Astrocyte (in vitro differentiated cells and primary cell): ENCODE measurements around the gene ASMTL. TPM values are rescaled to one million over a fixed set of nuclear protein-coding genes. Genes with fewer than 3 reads are reported as not detected.

Experiments used
- DNase-seq: peaks from one replicate; pipeline ENCODE4 v3.0.0-alpha.2; 2010; ENCODE audit warnings: low read depth
- FAIRE-seq: peaks from 2 replicates; lab custom pipeline; 2011; peaks lifted over from hg19 to GRCh38; lab: Jason Lieb, UNC
- H2AFZ ChIP-seq: 2 replicates; pipeline ENCODE4 v1.6.0; 2012; ENCODE audit warnings: low read depth, low read length, inconsistent platforms
- H3K27ac ChIP-seq: 2 replicates; pipeline ENCODE4 v1.5.1; 2011; ENCODE audit warnings: low read depth, low read length, inconsistent platforms
- H3K27me3 ChIP-seq: 2 replicates; pipeline ENCODE4 v1.6.0; 2011; ENCODE audit warnings: low read length, inconsistent platforms; ENCODE audit not compliant: insufficient read depth
- H3K36me3 ChIP-seq: 2 replicates; pipeline ENCODE4 v1.5.1; 2011; ENCODE audit warnings: low read length, inconsistent platforms; ENCODE audit not compliant: insufficient read depth
- H3K4me1 ChIP-seq: 2 replicates; pipeline ENCODE4 v1.5.1; 2011; ENCODE audit warnings: low read length, inconsistent platforms; ENCODE audit not compliant: insufficient read depth
- H3K4me2 ChIP-seq: 2 replicates; pipeline ENCODE4 v1.6.0; 2012; ENCODE audit warnings: low read length, inconsistent platforms
- H3K4me3 ChIP-seq: 2 replicates; pipeline ENCODE4 v1.5.1; 2011; ENCODE audit warnings: low read depth, mild to moderate bottlenecking, low read length, inconsistent platforms; ENCODE audit not compliant: insufficient read depth
- H3K79me2 ChIP-seq: 2 replicates; pipeline ENCODE4 v1.6.0; 2012; ENCODE audit warnings: mild to moderate bottlenecking, low read length, inconsistent platforms; ENCODE audit not compliant: insufficient read depth
- H3K9ac ChIP-seq: 2 replicates; pipeline ENCODE4 v1.6.0; 2012; ENCODE audit warnings: mild to moderate bottlenecking, low read length, inconsistent platforms
- H3K9me3 ChIP-seq: 2 replicates; pipeline ENCODE4 v1.5.1; 2012; ENCODE audit warnings: low read depth, mild to moderate bottlenecking, low read length, inconsistent platforms; ENCODE audit not compliant: insufficient read depth
- H4K20me1 ChIP-seq: 2 replicates; pipeline ENCODE4 v1.6.0; 2012; ENCODE audit warnings: low read length, inconsistent platforms; ENCODE audit not compliant: insufficient read depth
- H3K27ac Mint-ChIP-seq: one replicate; pipeline ENCODE4 v1.8.0; 2021; ENCODE audit warnings: mild to moderate bottlenecking, mixed read lengths; ENCODE audit not compliant: unreplicated experiment
- H3K27me3 Mint-ChIP-seq: one replicate; pipeline ENCODE4 v1.8.0; 2021; ENCODE audit warnings: low read depth, mixed read lengths; ENCODE audit not compliant: unreplicated experiment
- H3K36me3 Mint-ChIP-seq: one replicate; pipeline ENCODE4 v1.8.0; 2021; ENCODE audit warnings: low read depth, mixed read lengths; ENCODE audit not compliant: unreplicated experiment
- H3K4me1 Mint-ChIP-seq: one replicate; pipeline ENCODE4 v1.8.0; 2021; ENCODE audit warnings: low read depth, mixed read lengths; ENCODE audit not compliant: unreplicated experiment
- H3K4me3 Mint-ChIP-seq: one replicate; pipeline ENCODE4 v1.8.0; 2021; ENCODE audit warnings: mild to moderate bottlenecking, moderate library complexity, mixed read lengths; ENCODE audit not compliant: unreplicated experiment
- H3K9me3 Mint-ChIP-seq: one replicate; pipeline ENCODE4 v1.8.0; 2021; ENCODE audit warnings: mild to moderate bottlenecking, mixed read lengths; ENCODE audit not compliant: unreplicated experiment
- EZH2 ChIP-seq: IDR thresholded peaks from 2 replicates; pipeline ENCODE4 v1.6.1; 2012; ENCODE audit warnings: mild to moderate bottlenecking, low read length, inconsistent platforms; ENCODE audit not compliant: insufficient read depth
- total RNA-seq: library from RNA; stranded (reverse); gene quantifications from 2 replicates; pipeline ENCODE4 v1.2.1, GENCODE V29; 2021
- TF ChIP-seq, protein P1 (sequence below): IDR thresholded peaks from 2 replicates; pipeline ENCODE4 v1.5.1; 2011; ENCODE audit warnings: low read depth, mild to moderate bottlenecking, inconsistent platforms, low read length, moderate library complexity; ENCODE audit not compliant: insufficient read depth

The ASMTL gene
- total RNA-seq, 1 donor from 2014 or later: 22.1 TPM

DNA sequence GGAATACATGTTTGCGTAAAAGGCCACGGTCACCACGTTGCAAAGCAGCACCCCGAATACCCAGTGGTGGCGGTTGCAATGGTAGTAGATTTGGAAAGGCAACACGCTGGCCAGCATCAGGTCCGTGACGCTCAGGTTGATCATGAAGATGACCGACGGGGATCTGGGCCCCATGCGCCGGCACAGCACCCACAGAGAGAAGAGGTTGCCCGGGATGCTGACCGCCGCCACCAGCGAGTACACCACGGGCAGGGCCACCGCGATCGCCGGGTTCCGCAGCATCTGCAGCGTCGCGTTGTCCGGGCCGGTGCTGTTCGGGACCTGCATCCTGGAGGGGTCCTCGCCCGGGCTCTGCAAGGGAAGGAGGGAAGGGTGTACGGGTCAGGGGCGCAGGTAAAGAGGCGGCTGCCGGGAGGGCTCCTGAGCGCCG, 13.5 kb upstream of the ASMTL start:
- Histone ChIP-seq H3K9me3 (no peaks in the 10 kb centered on the region), H4K20me1 (no peaks in the 10 kb centered on the region), H3K79me2 (no peaks in the 10 kb centered on the region), H2AFZ (no peak overlapping the region), H3K27me3 (peaks cover 11% of the 10 kb centered on the region), H3K4me1 (peaks cover 10% of the 10 kb centered on the region), H3K4me2 (no peak overlapping the region), H3K4me3 (no peak overlapping the region), H3K27ac (no peak overlapping the region), H3K36me3 (no peaks in the 10 kb centered on the region), H3K9ac (no peak overlapping the region)
- TF ChIP-seq, protein P1, sequence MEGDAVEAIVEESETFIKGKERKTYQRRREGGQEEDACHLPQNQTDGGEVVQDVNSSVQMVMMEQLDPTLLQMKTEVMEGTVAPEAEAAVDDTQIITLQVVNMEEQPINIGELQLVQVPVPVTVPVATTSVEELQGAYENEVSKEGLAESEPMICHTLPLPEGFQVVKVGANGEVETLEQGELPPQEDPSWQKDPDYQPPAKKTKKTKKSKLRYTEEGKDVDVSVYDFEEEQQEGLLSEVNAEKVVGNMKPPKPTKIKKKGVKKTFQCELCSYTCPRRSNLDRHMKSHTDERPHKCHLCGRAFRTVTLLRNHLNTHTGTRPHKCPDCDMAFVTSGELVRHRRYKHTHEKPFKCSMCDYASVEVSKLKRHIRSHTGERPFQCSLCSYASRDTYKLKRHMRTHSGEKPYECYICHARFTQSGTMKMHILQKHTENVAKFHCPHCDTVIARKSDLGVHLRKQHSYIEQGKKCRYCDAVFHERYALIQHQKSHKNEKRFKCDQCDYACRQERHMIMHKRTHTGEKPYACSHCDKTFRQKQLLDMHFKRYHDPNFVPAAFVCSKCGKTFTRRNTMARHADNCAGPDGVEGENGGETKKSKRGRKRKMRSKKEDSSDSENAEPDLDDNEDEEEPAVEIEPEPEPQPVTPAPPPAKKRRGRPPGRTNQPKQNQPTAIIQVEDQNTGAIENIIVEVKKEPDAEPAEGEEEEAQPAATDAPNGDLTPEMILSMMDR: no peak
- peak; percentile 36 for TF ChIP-seq EZH2
- Mint-ChIP-seq H3K9me3 (peaks cover 5% of the 10 kb centered on the region), H3K4me3 (no peak overlapping the region), H3K4me1 (no peaks in the 10 kb centered on the region), H3K27ac (no peak overlapping the region), H3K36me3 (no peaks in the 10 kb centered on the region), H3K27me3 (peaks cover 8% of the 10 kb centered on the region)
- DNase-seq (no peak), FAIRE-seq (no peak)

DNA sequence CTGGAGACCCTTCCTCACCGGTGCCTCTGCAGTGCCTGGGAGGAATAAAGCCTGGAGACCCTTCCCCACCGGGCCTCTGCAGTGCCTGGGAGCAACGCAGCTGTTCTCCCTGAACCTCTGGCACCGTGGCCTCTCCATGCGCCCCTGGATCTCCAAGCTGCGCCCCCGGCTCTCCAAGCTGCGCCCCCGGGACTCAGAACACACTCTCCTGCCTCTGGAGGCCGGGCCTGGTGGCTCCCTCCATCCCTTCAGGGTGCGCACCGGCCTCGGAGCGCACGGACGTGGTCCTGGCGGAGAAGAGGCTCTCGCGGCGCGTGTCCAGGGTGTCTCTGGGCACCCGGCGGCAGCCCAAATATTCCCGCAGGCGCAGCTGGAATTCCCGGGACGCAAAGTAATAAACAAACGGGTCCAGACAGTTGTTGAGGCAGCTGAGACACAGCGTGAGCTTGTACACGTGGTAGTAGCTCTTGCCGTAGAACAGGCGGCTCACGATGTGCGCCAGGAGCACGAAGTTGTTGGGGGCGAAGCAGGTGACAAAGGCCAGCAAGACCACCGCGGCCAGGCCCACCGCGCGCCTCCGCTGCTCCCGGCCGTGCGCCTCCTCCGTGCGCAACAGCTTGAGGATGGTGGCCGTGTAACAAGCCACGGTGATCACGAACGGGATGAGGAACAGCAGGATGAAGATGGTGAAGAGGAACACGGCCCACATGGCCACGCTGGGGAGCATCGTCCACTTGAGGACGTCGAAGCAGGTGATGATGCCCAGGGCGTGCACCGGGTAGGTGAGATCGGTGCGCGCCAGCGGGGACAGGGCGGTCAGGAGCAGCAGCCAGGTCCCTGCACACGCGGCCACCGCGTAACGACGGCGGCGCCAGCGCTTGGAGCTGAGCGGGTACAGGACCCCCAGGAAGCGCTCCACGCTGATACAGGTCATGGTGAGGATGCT, 12.8 kb upstream of the ASMTL start:
- Histone ChIP-seq H3K4me1 (peaks cover 10% of the 10 kb centered on the region), H3K36me3 (no peaks in the 10 kb centered on the region), H3K79me2 (no peaks in the 10 kb centered on the region), H2AFZ (no peak overlapping the region), H3K9me3 (no peaks in the 10 kb centered on the region), H4K20me1 (no peaks in the 10 kb centered on the region), H3K27me3 (peaks cover 11% of the 10 kb centered on the region), H3K27ac (no peak overlapping the region), H3K4me2 (no peak overlapping the region), H3K4me3 (no peak overlapping the region), H3K9ac (no peak overlapping the region)
- peak; percentile 65 for TF ChIP-seq EZH2
- TF ChIP-seq, protein P1: no peak
- Mint-ChIP-seq H3K27me3 (peaks cover 8% of the 10 kb centered on the region), H3K9me3 (peaks cover 5% of the 10 kb centered on the region), H3K4me3 (no peak overlapping the region), H3K36me3 (no peaks in the 10 kb centered on the region), H3K4me1 (no peaks in the 10 kb centered on the region), H3K27ac (no peak overlapping the region)
- FAIRE-seq: no peak
- DNase-seq: no peak

DNA sequence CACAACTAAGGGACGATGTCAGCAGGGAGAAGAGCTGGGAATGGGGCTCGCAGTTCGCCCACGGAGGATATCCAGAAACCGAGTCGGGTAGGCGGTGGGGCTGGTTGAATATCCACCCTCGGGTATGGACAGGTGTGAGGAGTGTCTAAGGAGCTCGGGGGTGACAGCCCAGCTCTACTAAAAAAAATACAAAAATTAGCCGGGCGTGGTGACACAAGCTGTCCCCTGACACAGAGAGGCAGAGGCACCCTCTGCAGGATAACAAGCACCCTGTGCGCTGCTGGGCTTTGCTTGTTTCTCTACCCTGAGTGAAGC, 12.2 kb upstream of the ASMTL start:
- H3K9me3 Mint-ChIP-seq: peaks cover 5% of the 10 kb centered on the region
- TF ChIP-seq EZH2: no peak
- TF ChIP-seq, protein P1: no peak
- Histone ChIP-seq H4K20me1 (no peaks in the 10 kb centered on the region), H3K9ac (no peak overlapping the region), H2AFZ (no peak overlapping the region), H3K36me3 (no peaks in the 10 kb centered on the region), H3K4me3 (no peak overlapping the region), H3K9me3 (no peaks in the 10 kb centered on the region), H3K27me3 (peaks cover 11% of the 10 kb centered on the region), H3K27ac (no peak overlapping the region), H3K4me1 (peaks cover 10% of the 10 kb centered on the region), H3K79me2 (no peaks in the 10 kb centered on the region), H3K4me2 (no peak overlapping the region)
- no peak for DNase-seq
- H3K4me1 Mint-ChIP-seq: no peaks in the 10 kb centered on the region
- no peak overlapping the region for H3K4me3 Mint-ChIP-seq
- H3K27ac Mint-ChIP-seq: no peak overlapping the region
- no peaks in the 10 kb centered on the region for H3K36me3 Mint-ChIP-seq
- no peak for FAIRE-seq
- peaks cover 8% of the 10 kb centered on the region for H3K27me3 Mint-ChIP-seq
